IPS-15b (cell line): ENCODE data around the gene RPS5.
"Not testable (repeated sequence)": the region's sequence is repeated elsewhere in the genome, so short reads cannot be mapped to it uniquely, and the experiment has no call there.

Experiments used
- H3K27me3 ChIP-seq: one replicate; pipeline ENCODE4 v1.6.1; 2013; ENCODE audit warnings: low read length; ENCODE audit not compliant: control insufficient read depth, insufficient read depth
- H3K36me3 ChIP-seq: one replicate; pipeline ENCODE4 v1.6.1; 2013; ENCODE audit warnings: low read length; ENCODE audit not compliant: control insufficient read depth, insufficient read depth
- H3K4me1 ChIP-seq: one replicate; pipeline ENCODE4 v1.6.1; 2013; ENCODE audit warnings: mild to moderate bottlenecking, low read length; ENCODE audit not compliant: control insufficient read depth, insufficient read depth
- H3K4me3 ChIP-seq: one replicate; pipeline ENCODE4 v1.5.1; 2013; ENCODE audit warnings: low read depth, low read length
- H3K9ac ChIP-seq: one replicate; pipeline ENCODE4 v1.6.1; 2013; ENCODE audit warnings: low read depth, mild to moderate bottlenecking, low read length
- H3K9me3 ChIP-seq: one replicate; pipeline ENCODE4 v1.6.1; 2013; ENCODE audit warnings: mild to moderate bottlenecking, low read length; ENCODE audit not compliant: control insufficient read depth, insufficient read depth

RPS5 gene

GRCh38 chr19:58439576-58440554, 52.8 kb downstream of the RPS5 start, which contains the start of gene ZNF132:
ZNF132 (minus strand) TSS chr19:58440153; CDS start chr19:58439821, 332 bp downstream.
- H3K4me1 ChIP-seq, result peaks cover 4% of the 10 kb centered on the region
- H3K27me3 ChIP-seq, result peaks cover 6% of the 10 kb centered on the region
- peaks cover 14% of the 10 kb centered on the region for H3K9me3 ChIP-seq
- peak within 1 kb of the TSS; percentile 28 for H3K9ac ChIP-seq
- H3K4me3 ChIP-seq, result peak within 1 kb of the TSS; percentile 89
- H3K36me3 ChIP-seq, result peaks cover 15% of the 10 kb centered on the region

GRCh38 chr19:58440556-58440955, 53.5 kb downstream of the RPS5 start:
- Histone ChIP-seq H3K4me1 (peaks cover 4% of the 10 kb centered on the region), H3K36me3 (peaks cover 8% of the 10 kb centered on the region), H3K9ac (peak overlapping the region; percentile 9), H3K9me3 (peaks cover 7% of the 10 kb centered on the region), H3K4me3 (peak overlapping the region; percentile 73), H3K27me3 (peaks cover 6% of the 10 kb centered on the region)

- H3K9me3 ChIP-seq, H3K9ac ChIP-seq, H3K27me3 ChIP-seq: not testable (repeated sequence)
Measured at GRCh38 chr19:58442986-58443385, 55.9 kb downstream of the RPS5 start.

More at GRCh38 chr19:58442986-58443385, 55.9 kb downstream of the RPS5 start:
- not testable (repeated sequence) for H3K36me3 ChIP-seq, H3K4me1 ChIP-seq, H3K4me3 ChIP-seq
